ENCODE measurements around the gene ERI3. TPM values are rescaled to one million over a fixed set of nuclear protein-coding genes. Genes with fewer than 3 reads are reported as not detected.

The ERI3 gene
- total RNA-seq, 1 experiment from 2014 or later: 74.2 TPM

DNA sequence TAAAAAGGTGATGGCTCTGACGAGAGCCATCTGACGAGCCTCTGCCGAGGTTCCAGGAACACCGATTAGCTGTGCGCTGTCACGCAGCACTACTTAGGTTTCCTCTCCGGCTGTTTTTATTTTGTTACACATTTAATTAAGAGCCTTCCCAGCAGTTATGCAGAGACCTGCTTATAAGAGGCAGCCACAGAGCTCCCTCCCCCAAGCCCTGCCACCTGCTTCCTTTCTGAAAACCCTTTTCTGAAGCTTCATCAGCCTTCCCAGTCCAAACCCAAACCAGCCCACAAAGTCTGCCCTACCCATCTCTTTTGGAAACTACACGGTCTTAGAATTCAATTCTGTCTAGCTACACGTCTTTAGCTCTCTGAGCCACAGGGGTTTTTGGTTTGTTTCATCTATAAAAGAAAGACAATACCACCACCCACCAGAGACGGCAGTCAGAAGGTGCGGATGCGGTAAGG, 49.1 kb downstream of the ERI3 start:
- Histone ChIP-seq H4K20me1 (ENCODE audit: insufficient read depth) (no peaks in the 10 kb centered on the region), H3K4me1 (ENCODE audit: control insufficient read depth in 1 of 2, insufficient read depth in 2 of 2, low read length in 2 of 2) (no peaks in the 10 kb centered on the region), H3K79me2 (ENCODE audit: insufficient read depth, low read length) (no peaks in the 10 kb centered on the region), H3K9ac (ENCODE audit: low read length) (no peak overlapping the region), H3K4me2 (ENCODE audit: low read length) (no peak overlapping the region), H3K27me3 (ENCODE audit: insufficient read depth, low read length) (no peaks in the 10 kb centered on the region), H3K9me2 (ENCODE audit: insufficient read depth) (no peaks in the 10 kb centered on the region), H3K9me3 (ENCODE audit: control insufficient read depth in 1 of 2, insufficient read depth in 1 of 2, low read depth in 1 of 2, low read length in 2 of 2) (no peaks in the 10 kb centered on the region), H3K36me3 (ENCODE audit: control insufficient read depth in 1 of 2, insufficient read depth in 2 of 2, low read length in 2 of 2) (peaks cover 20 to 23% of the 10 kb centered on the region in 2 experiments; a peak in 3 of 4 replicates), H3K4me3 (replicated peaks in 1 of 2; ENCODE audit: low read depth in 1 of 2, low read length in 2 of 2) (no peak overlapping the region), H2AFZ (ENCODE audit: low read depth, low read length, poor library complexity, severe bottlenecking) (no peak overlapping the region), H3K27ac (ENCODE audit: low read depth, low read length) (no peak overlapping the region)
- TF ChIP-seq, protein P1, sequence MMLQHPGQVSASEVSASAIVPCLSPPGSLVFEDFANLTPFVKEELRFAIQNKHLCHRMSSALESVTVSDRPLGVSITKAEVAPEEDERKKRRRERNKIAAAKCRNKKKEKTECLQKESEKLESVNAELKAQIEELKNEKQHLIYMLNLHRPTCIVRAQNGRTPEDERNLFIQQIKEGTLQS (IDR thresholded peaks at IDR 0.05): no peak
- TF ChIP-seq, protein P2, sequence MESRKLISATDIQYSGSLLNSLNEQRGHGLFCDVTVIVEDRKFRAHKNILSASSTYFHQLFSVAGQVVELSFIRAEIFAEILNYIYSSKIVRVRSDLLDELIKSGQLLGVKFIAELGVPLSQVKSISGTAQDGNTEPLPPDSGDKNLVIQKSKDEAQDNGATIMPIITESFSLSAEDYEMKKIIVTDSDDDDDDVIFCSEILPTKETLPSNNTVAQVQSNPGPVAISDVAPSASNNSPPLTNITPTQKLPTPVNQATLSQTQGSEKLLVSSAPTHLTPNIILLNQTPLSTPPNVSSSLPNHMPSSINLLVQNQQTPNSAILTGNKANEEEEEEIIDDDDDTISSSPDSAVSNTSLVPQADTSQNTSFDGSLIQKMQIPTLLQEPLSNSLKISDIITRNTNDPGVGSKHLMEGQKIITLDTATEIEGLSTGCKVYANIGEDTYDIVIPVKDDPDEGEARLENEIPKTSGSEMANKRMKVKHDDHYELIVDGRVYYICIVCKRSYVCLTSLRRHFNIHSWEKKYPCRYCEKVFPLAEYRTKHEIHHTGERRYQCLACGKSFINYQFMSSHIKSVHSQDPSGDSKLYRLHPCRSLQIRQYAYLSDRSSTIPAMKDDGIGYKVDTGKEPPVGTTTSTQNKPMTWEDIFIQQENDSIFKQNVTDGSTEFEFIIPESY (IDR thresholded peaks at IDR 0.05; ENCODE audit: extremely low read depth, insufficient replicate concordance, low read length): no peak
- no peak for TF ChIP-seq SIN3A (IDR thresholded peaks at IDR 0.05; ENCODE audit: low read depth)
- TF ChIP-seq JUND (IDR thresholded peaks at IDR 0.05): no peak
- TF ChIP-seq CEBPB (IDR thresholded peaks at IDR 0.05; ENCODE audit: low read depth): no peak
- no peak for TF ChIP-seq EZH2phosphoT487 (IDR thresholded peaks at IDR 0.05; ENCODE audit: borderline replicate concordance)
- intact Hi-C loops (cut with micrococcal nuclease): no loop called here
- CTCF ChIA-PET: no interaction called here
- BruUV-seq (replicated peaks): no TSS peak
- POLR2A ChIA-PET: no interaction called here
- RAD21 ChIA-PET (ENCODE audit: low non-redundant PET in 1 of 2, low total read pairs in 2 of 2, uncharacterized antibody in 2 of 2, unreplicated experiment in 2 of 2): no interaction called here
- DNase-seq (ENCODE audit: low read depth, low spot score) (no peak), ATAC-seq (no peak)

DNA sequence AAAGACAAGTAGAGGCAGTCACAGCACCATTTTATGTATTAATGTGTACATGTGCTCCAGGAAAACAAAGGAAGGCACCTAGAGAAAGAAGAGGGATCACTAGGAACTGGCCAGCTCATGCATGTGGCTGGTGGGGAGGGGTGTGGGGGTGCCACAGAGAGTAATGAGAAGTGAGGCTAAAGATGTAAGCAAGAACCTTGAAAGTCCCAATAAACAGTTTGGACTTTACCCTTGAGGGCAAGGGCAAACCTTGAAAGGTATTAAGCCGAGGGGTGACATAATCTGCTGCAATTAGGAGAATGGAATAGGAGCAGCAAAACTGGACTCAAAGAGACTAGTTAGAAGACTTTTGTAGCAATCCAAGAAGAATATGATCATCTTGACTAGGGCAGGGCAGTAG, 51.5 kb downstream of the ERI3 start:
- intact Hi-C loops (cut with micrococcal nuclease): no loop called here
- DNase-seq (ENCODE audit: low read depth, low spot score): no peak
- no peak overlapping the region for H3K4me3 ChIP-seq (replicated peaks in 1 of 2; ENCODE audit: low read depth in 1 of 2, low read length in 2 of 2)
- no peaks in the 10 kb centered on the region for H3K9me3 ChIP-seq (ENCODE audit: control insufficient read depth in 1 of 2, insufficient read depth in 1 of 2, low read depth in 1 of 2, low read length in 2 of 2)
- H3K9me2 ChIP-seq (ENCODE audit: insufficient read depth): no peaks in the 10 kb centered on the region
- BruUV-seq (replicated peaks): no TSS peak
- ChIA-PET RAD21 (ENCODE audit: low non-redundant PET in 1 of 2, low total read pairs in 2 of 2, uncharacterized antibody in 2 of 2, unreplicated experiment in 2 of 2) (no interaction called here), POLR2A (no interaction called here), CTCF (no interaction called here)
- no peak for ATAC-seq
- H4K20me1 ChIP-seq (ENCODE audit: insufficient read depth): no peaks in the 10 kb centered on the region
- H3K4me1 ChIP-seq (ENCODE audit: control insufficient read depth in 1 of 2, insufficient read depth in 2 of 2, low read length in 2 of 2): no peaks in the 10 kb centered on the region
- no peak overlapping the region for H2AFZ ChIP-seq (ENCODE audit: low read depth, low read length, poor library complexity, severe bottlenecking)
- no peak overlapping the region for H3K4me2 ChIP-seq (ENCODE audit: low read length)
- no peaks in the 10 kb centered on the region for H3K79me2 ChIP-seq (ENCODE audit: insufficient read depth, low read length)
- no peak overlapping the region for H3K9ac ChIP-seq (ENCODE audit: low read length)
- no peak overlapping the region for H3K27ac ChIP-seq (ENCODE audit: low read depth, low read length)
- peaks cover 16 to 22% of the 10 kb centered on the region in 2 experiments; a peak in 3 of 4 replicates for H3K36me3 ChIP-seq (ENCODE audit: control insufficient read depth in 1 of 2, insufficient read depth in 2 of 2, low read length in 2 of 2)
- no peaks in the 10 kb centered on the region for H3K27me3 ChIP-seq (ENCODE audit: insufficient read depth, low read length)
- TF ChIP-seq POLR2A (IDR thresholded peaks at IDR 0.05; ENCODE audit: borderline replicate concordance, extremely low read depth, insufficient read depth, insufficient read length) (no peak), EZH2 (IDR thresholded peaks at IDR 0.05) (no peak), MAX (IDR thresholded peaks at IDR 0.05) (no peak), POLR2AphosphoS5 (IDR thresholded peaks at IDR 0.05; ENCODE audit: low read depth, low read length) (no peak), ZFX (IDR thresholded peaks at IDR 0.05) (no peak), SRF (IDR thresholded peaks at IDR 0.05; ENCODE audit: low read depth) (no peak), EGR1 (IDR thresholded peaks at IDR 0.05; ENCODE audit: low read depth) (no peak), SP1 (IDR thresholded peaks at IDR 0.05; ENCODE audit: low read depth) (no peak), SIN3A (IDR thresholded peaks at IDR 0.05; ENCODE audit: low read depth) (no peak), FOSL1 (IDR thresholded peaks at IDR 0.05; ENCODE audit: low read depth) (no peak)
- TF ChIP-seq, protein P2 (IDR thresholded peaks at IDR 0.05; ENCODE audit: extremely low read depth, insufficient replicate concordance, low read length): no peak

All from HCT116 (cell line).